K562 (cell line): Measurements from ENCODE around the gene MYH7. TPM values are rescaled to one million over a fixed set of nuclear protein-coding genes. Genes with fewer than 3 reads are reported as not detected.
"Not testable (repeated sequence)": the region's sequence is repeated elsewhere in the genome, so short reads cannot be mapped to it uniquely, and the experiment has no call there.

Experiments
- ATAC-seq: fragments of 200-7000 bp; cut with Tn5 transposase; 3 replicates; pipeline ENCODE4 v1.9.1; 2020; ENCODE audit warnings: moderate library complexity
- BruUV-seq: library from RNA; stranded (reverse); fragments of 400-500 nt; replicated peaks from 2 replicates; lab custom pipeline; 2021; lab: Mats Ljungman, UMichigan
- CTCF ChIA-PET: fragments of 300-600 bp; formaldehyde crosslinking; extraction: SDS; loops from one replicate; lab custom pipeline; 2021; ENCODE audit warnings: low intra/inter-chr PET ratio; lab: Yijun Ruan, JAX
- POLR2A ChIA-PET: fragments of 300-600, 350-650 bp; sonication (Branson Sonifier 250); formaldehyde crosslinking; extraction: SDS; loops from one replicate; lab custom pipeline; 2021; ENCODE audit warnings: antibody characterized with exemption, inconsistent platforms; lab: Yijun Ruan, JAX
- DNase-seq, 4 experiments: peaks; one replicate each; pipeline versions ENCODE4 v3.0.0 to v3.0.0-alpha.2; 2011 to 2018; ENCODE audit warnings: low spot score in 3 of 4, mixed read lengths in 3 of 4; ENCODE audit errors: extremely low read depth in 1 of 4
- FAIRE-seq: peaks from 2 replicates; lab custom pipeline; 2011; peaks lifted over from hg19 to GRCh38; lab: Jason Lieb, UNC
- H2AFZ ChIP-seq: 2 replicates; pipeline ENCODE4 v1.6.0; 2011; ENCODE audit warnings: low read depth, low read length, control low read depth, inconsistent platforms
- H3K27ac ChIP-seq: fragments of 200-600 bp; 3 replicates; pipeline ENCODE4 v1.8.0; 2011; ENCODE audit warnings: low read depth, mild to moderate bottlenecking, control low read depth, inconsistent platforms, low read length, moderate library complexity, mixed read lengths; ENCODE audit errors: extremely low read depth
- H3K27me3 ChIP-seq, 2 experiments: fragments of 300-600 bp in 1 of 2; 2 replicates in 1 of 2; 3 replicates in 1 of 2; pipeline versions ENCODE4 v1.6.0 to v1.8.0; 2011; ENCODE audit warnings: inconsistent platforms in 2 of 2, low read length in 2 of 2, mild to moderate bottlenecking in 1 of 2, mixed read lengths in 1 of 2, moderate library complexity in 1 of 2; ENCODE audit not compliant: control insufficient read depth in 2 of 2, insufficient read depth in 2 of 2
- H3K36me3 ChIP-seq: fragments of 300-600 bp; 3 replicates; pipeline ENCODE4 v1.8.0; 2011; ENCODE audit warnings: mild to moderate bottlenecking, low read length, inconsistent platforms; ENCODE audit not compliant: control insufficient read depth, insufficient read depth
- H3K4me1 ChIP-seq, 2 experiments: fragments of 200-600 bp in 1 of 2; replicated peaks in 1 of 2; 2 replicates in 1 of 2; 3 replicates in 1 of 2; pipeline versions ENCODE4 v1.5.1 to v1.8.0; 2011; ENCODE audit warnings: inconsistent platforms in 2 of 2, low read length in 2 of 2, mild to moderate bottlenecking in 1 of 2, mixed read lengths in 1 of 2, moderate library complexity in 1 of 2; ENCODE audit not compliant: control insufficient read depth in 2 of 2, insufficient read depth in 2 of 2
- H3K4me2 ChIP-seq: 2 replicates; pipeline ENCODE4 v1.6.1; 2011; ENCODE audit warnings: low read length, control low read depth, inconsistent platforms, mixed read lengths; ENCODE audit not compliant: insufficient read depth
- H3K4me3 ChIP-seq: fragments of 200-600 bp; sonication (generic), shearing (Covaris generic); 2 replicates; pipeline ENCODE4 v1.5.1; 2016; ENCODE audit warnings: control low read depth, inconsistent platforms
- H3K79me2 ChIP-seq: fragments of 200-600 bp; 3 replicates; pipeline ENCODE4 v1.8.0; 2011; ENCODE audit warnings: low read length, inconsistent platforms; ENCODE audit not compliant: control insufficient read depth, insufficient read depth
- H3K9ac ChIP-seq, 2 experiments: 2 replicates each; pipeline versions ENCODE4 v1.6.0 to v1.6.1; 2011; ENCODE audit warnings: low read depth in 2 of 2, low read length in 2 of 2, control low read depth in 1 of 2, inconsistent platforms in 1 of 2, mild to moderate bottlenecking in 1 of 2, mixed read lengths in 1 of 2; ENCODE audit not compliant: insufficient read depth in 1 of 2
- H3K9me1 ChIP-seq: one replicate; pipeline ENCODE4 v1.6.0; 2011; ENCODE audit warnings: inconsistent platforms, mild to moderate bottlenecking, low read length, moderate library complexity; ENCODE audit not compliant: control insufficient read depth, insufficient read depth
- H3K9me3 ChIP-seq: replicated peaks from 2 replicates; pipeline ENCODE4 v1.5.1; 2011; ENCODE audit warnings: low read depth, low read length, inconsistent platforms; ENCODE audit not compliant: control insufficient read depth, insufficient read depth
- H4K20me1 ChIP-seq: replicated peaks from 2 replicates; pipeline ENCODE4 v1.6.1; 2011; ENCODE audit warnings: low read length, inconsistent platforms, mixed read lengths; ENCODE audit not compliant: control insufficient read depth, insufficient read depth
- DDX20 ChIP-seq: fragments of 450-650 bp; IDR thresholded peaks from 2 replicates; pipeline ENCODE4 v1.6.1; 2016; ENCODE audit warnings: missing genetic modification characterization, low read depth, mild to moderate bottlenecking, missing compliant biosample characterization, moderate library complexity
- FOXJ2 ChIP-seq: fragments of 200-800 bp; sonication (Bioruptor generic); IDR thresholded peaks from 2 replicates; pipeline ENCODE4 v1.6.1; 2016; ENCODE audit warnings: missing genetic modification characterization, missing compliant biosample characterization
- SPI1 ChIP-seq: IDR thresholded peaks from 2 replicates; pipeline ENCODE4 v1.6.1; 2011; ENCODE audit warnings: low read depth, low read length, control low read depth, borderline replicate concordance
- ZNF76 ChIP-seq: fragments of 250-450 bp; sonication (Bioruptor Pico); IDR thresholded peaks from 2 replicates; pipeline ENCODE4 v1.4.0; 2020; ENCODE audit warnings: mild to moderate bottlenecking, moderate library complexity, borderline replicate concordance
- WGBS: fragments of 100-300 bp; shearing (Covaris generic); methylation state at CpG from one replicate; pipeline ENCODE4 v1.1.6; 2016; ENCODE audit warnings: low coverage, mixed read lengths; ENCODE audit not compliant: insufficient coverage; ENCODE audit errors: missing lambda C conversion rate; 5-methylcytosine and 5-hydroxymethylcytosine counted together
- in situ Hi-C: fragments of 300-500 bp; cut with MboI; formaldehyde crosslinking; loops from 4 replicates; pipeline ENCODE4 v1.15.0; 2018; ENCODE audit warnings: inconsistent platforms, mixed read lengths
- intact Hi-C: fragments of 100-400 bp; cut with micrococcal nuclease; formaldehyde crosslinking; loops from 2 replicates; pipeline ENCODE4 v1.14.2; 2022
- polyA plus RNA-seq, 8 experiments: library from polyadenylated mRNA; depleted of rRNA in 4 of 8; stranded (reverse) in 5 of 8; unstranded in 3 of 8; fragments of >200 nt; fragmentation: Nextera tagmentation in 2 of 8; fragmentation: Illumina TruSeq in 1 of 8; extraction: Ambion mirVana in 2 of 8; extraction: Trizol in 1 of 8; gene quantifications; 2 replicates each; pipeline versions ENCODE4 v1.2.1 to v1.2.3, GENCODE V29; 2011 to 2014; ENCODE audit warnings: inconsistent platforms in 1 of 8, missing spikeins in 1 of 8
- total RNA-seq, 7 experiments: library from RNA; depleted of rRNA in 6 of 7; stranded (reverse); fragments of >200 nt in 6 of 7; fragmentation: Illumina TruSeq in 2 of 7; extraction: Trizol in 2 of 7; gene quantifications; 2 replicates each; pipeline versions ENCODE4 v1.2.1 to v1.2.3, GENCODE V29; 2011 to 2021; ENCODE audit warnings: low replicate concordance in 1 of 7

MYH7 gene
- total and polyA plus RNA-seq, 9 of the 15 experiments (the other 6 are each of a cell fraction or from before 2014, with no cell fraction given), result not detected

DNA sequence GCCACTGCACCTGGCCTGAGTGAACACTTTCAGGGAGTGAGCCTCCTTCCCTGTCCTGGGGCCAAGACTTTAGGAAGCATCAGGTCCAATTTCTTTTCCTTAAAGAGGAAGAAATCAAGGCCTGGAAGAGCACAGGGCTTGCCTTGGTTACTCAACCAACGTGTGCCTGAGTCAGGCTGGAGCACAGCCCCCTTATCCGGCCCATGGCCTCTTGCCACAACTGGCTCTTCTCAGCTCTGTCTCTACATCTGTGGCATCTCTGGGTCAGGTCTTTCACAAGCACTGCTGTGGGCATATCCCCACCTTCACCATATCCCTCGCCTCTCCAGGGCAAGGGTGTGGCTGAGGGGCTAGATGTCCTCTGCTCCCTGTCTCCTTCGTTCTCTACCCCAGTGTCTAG lies 34.2 kb downstream of the MYH7 start (continued):
- no peak for TF ChIP-seq DDX20 (tag)
- no peak for TF ChIP-seq FOXJ2 (tag)
- no peak for TF ChIP-seq ZNF76 (CRISPR knock-in tag)

DNA sequence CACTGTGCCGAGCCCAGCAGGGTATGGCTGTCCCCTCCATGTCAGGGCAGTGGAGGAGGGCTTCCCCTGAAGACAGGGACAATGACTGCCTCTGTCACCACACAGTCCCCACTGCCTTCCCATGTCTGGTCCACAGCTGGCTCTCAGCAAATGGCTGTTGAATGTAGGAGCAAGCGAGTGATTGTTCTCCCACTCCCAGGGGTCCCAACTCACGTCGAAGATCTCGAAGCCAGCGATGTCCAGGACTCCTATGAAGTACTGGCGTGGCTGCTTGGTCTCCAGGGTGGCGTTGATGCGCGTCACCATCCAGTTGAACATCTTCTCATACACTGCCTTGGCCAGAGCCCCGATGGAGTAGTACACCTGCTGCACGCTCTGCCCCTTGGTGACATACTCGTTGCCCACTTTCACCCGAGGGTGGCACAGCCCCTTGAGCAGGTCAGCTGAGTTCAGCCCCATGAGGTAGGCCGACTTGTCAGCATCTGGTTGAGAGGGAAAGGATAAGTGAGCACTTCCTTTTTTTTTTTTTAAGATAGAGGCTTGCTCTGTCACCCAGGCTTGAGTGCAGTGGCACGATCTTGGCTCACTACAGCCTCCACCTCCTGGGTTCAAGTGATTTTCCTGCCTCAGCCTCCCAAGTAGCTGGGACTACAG lies 34.8 kb downstream of the MYH7 start:
- H3K27ac ChIP-seq, ATAC-seq, H3K4me3 ChIP-seq, H3K9me1 ChIP-seq, H3K9ac ChIP-seq, H3K9me3 ChIP-seq, H4K20me1 ChIP-seq, DNase-seq, FAIRE-seq, intact Hi-C loops, BruUV-seq, H3K79me2 ChIP-seq: not testable (repeated sequence)
- 23% methylated on average over 15 of the region's 16 CpGs for WGBS
- POLR2A ChIA-PET, result interaction anchor here (0.6 kb wide), 1 partner anchor 31 kb away, joined by 3 read pairs; no protein-coding TSS in a partner anchor
- peak; percentile 63; the same call in 1 of the 2 replicates for TF ChIP-seq SPI1
- TF ChIP-seq, all 486 proteins: peak for 1; not testable (repeated sequence) for 485
- in situ Hi-C loops, H3K4me1 ChIP-seq, H3K36me3 ChIP-seq, H2AFZ ChIP-seq, CTCF ChIA-PET, H3K4me2 ChIP-seq: not testable (repeated sequence)
- H3K27me3 ChIP-seq, result peaks cover 8 to 61% of the 10 kb centered on the region in 2 experiments; a peak in 4 of 5 replicates
